Gastroesophageal sphincter (tissue), 4 donors: ENCODE results near the gene GPR15LG. TPM values are rescaled to one million over a fixed set of nuclear protein-coding genes. Genes with fewer than 3 reads are reported as not detected.

ENCODE experiments used
- ATAC-seq: fragments of 150-250 bp; one replicate; pipeline ENCODE4 v1.9.1; 2016; ENCODE audit warnings: mild to moderate bottlenecking, moderate library complexity
- H3K27ac ChIP-seq, 4 donors: fragments of 200-600 bp; sonication (generic) in 3 of 4; 1 replicate in 3 of 4; 2 replicates in 1 of 4; pipeline ENCODE4 v1.5.1; 2016 to 2019
- H3K27me3 ChIP-seq: fragments of 200-600 bp; sonication (generic); one replicate; pipeline ENCODE4 v1.5.1; 2019
- H3K36me3 ChIP-seq, 2 donors: fragments of 200-600 bp; sonication (generic); one replicate each; pipeline ENCODE4 v1.5.1; 2019; ENCODE audit warnings: control low read depth in 1 of 2
- H3K4me1 ChIP-seq, 3 donors: fragments of 200-600 bp; sonication (generic); 1 replicate in 2 of 3; 2 replicates in 1 of 3; pipeline ENCODE4 v1.5.1; 2016 to 2019; ENCODE audit warnings: control low read depth in 2 of 3
- H3K4me3 ChIP-seq, 2 donors: fragments of 200-600 bp; sonication (generic); one replicate each; pipeline ENCODE4 v1.5.1; 2019; ENCODE audit warnings: mild to moderate bottlenecking in 1 of 2, moderate library complexity in 1 of 2
- H3K9me3 ChIP-seq, 3 donors: fragments of 200-600 bp; sonication (generic); one replicate each; pipeline ENCODE4 v1.5.1; 2017 to 2019; ENCODE audit warnings: control low read depth in 2 of 3
- CTCF ChIP-seq, 4 experiments: fragments of 200-600 bp in 2 of 4; fragments of 450-650 bp in 2 of 4; sonication (generic) in 1 of 4; IDR thresholded peaks; one replicate each; pipeline ENCODE4 v1.5.1; 2017 to 2019; ENCODE audit warnings: antibody characterized with exemption in 4 of 4, mild to moderate bottlenecking in 2 of 4, moderate library complexity in 2 of 4
- EP300 ChIP-seq: sonication (generic); formaldehyde crosslinking; IDR thresholded peaks from one replicate; pipeline ENCODE4 v1.6.1; 2017; ENCODE audit warnings: antibody characterized with exemption, mild to moderate bottlenecking
- POLR2A ChIP-seq, 2 donors: fragments of 450-650 bp; IDR thresholded peaks; one replicate each; pipeline ENCODE4 v1.6.1; 2017; ENCODE audit warnings: antibody characterized with exemption in 2 of 2, mild to moderate bottlenecking in 2 of 2, moderate library complexity in 1 of 2
- POLR2AphosphoS5 ChIP-seq: sonication (generic); formaldehyde crosslinking; IDR thresholded peaks from one replicate; pipeline ENCODE4 v1.6.1; 2017; ENCODE audit warnings: antibody characterized with exemption
- WGBS, 2 donors: methylation state at CpG; one replicate each; pipeline ENCODE4 v1.1.5; 2018; ENCODE audit warnings: low coverage in 1 of 2; 5-methylcytosine and 5-hydroxymethylcytosine counted together
- total RNA-seq, 4 donors: library from RNA; depleted of rRNA; stranded (reverse); fragments of >200 nt; gene quantifications; one replicate each; pipeline ENCODE4 v1.1.0, GENCODE V29; 2016

GPR15LG gene
- total RNA-seq, 4 donors from 2014 or later = 1.2 to 10.1 TPM; not detected in 2

GRCh38 chr10:84193327-84193726 is 19.7 kb downstream of the GPR15LG start:
- H3K27me3 ChIP-seq = peaks cover 90% of the 10 kb centered on the region

DNA sequence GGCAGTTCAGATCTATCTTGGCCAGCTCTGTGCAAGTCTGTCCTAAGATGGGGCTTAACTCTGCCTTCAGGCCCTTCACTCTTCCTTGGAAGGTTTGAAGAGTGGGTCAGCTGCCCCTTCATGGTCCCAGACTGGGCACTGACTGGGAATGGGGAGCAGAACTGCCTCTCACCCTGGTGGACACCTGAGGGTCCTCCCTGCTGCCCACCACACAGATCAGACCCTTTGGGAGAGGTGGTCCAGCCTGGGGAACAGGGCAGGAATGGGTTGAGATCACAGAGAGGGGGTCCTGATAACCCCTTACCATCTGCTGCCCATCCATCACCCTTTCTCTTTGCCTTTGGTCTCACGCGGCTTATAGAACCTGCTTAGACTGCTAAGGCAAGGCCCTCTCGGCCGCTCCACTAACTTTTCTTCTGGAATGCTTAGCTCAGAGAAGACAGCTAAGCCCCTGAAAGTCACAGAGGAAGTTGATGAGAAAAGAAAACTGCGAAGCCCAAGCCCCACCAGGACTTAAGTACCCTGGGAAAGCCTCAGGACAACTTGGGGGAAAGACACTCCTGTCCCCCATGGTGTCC is 20.3 kb downstream of the GPR15LG start:
- Histone ChIP-seq H3K4me3 (peak overlapping the region in 1 of 2 donors; percentile 55), H3K27me3 (peaks cover 83% of the 10 kb centered on the region), H3K4me1 (peaks cover 0 to 15% (median 8%) of the 10 kb centered on the region in 3 donors), H3K36me3 (no peaks in the 10 kb centered on the region), H3K9me3 (no peaks in the 10 kb centered on the region), H3K27ac (no peak overlapping the region)
- no peak for ATAC-seq
- 20% methylated on average over 1 of the region's 5 CpGs; no CpG with 5 or more reads in 1 of the 2 donors for WGBS, 2 donors
- TF ChIP-seq CTCF (IDR thresholded peaks at IDR 0.05) (no peak), POLR2A (IDR thresholded peaks at IDR 0.05) (no peak), POLR2AphosphoS5 (no peak)

More at GRCh38 chr10:84193327-84193726, 19.7 kb downstream of the GPR15LG start:
- Histone ChIP-seq H3K9me3 (no peaks in the 10 kb centered on the region), H3K36me3 (no peaks in the 10 kb centered on the region), H3K4me1 (peaks cover 0 to 15% (median 8%) of the 10 kb centered on the region in 3 donors), H3K4me3 (no peak overlapping the region), H3K27ac (no peak overlapping the region)
- 80% methylated on average over 1 of the region's 2 CpGs; no CpG with 5 or more reads in 1 of the 2 donors for WGBS, 2 donors
- no peak for TF ChIP-seq CTCF (IDR thresholded peaks at IDR 0.05)
- no peak for TF ChIP-seq POLR2A (IDR thresholded peaks at IDR 0.05)
- TF ChIP-seq POLR2AphosphoS5 = no peak
- no peak for TF ChIP-seq EP300
- ATAC-seq = no peak

GRCh38 chr10:84194424-84195043 is 20.9 kb downstream of the GPR15LG start, which contains the start of gene CDHR1:
Gene CDHR1 (plus strand): TSS chr10:84194537. CDS start chr10:84194761, 224 bp downstream.
- Histone ChIP-seq H3K27ac (no peak within 1 kb of the TSS), H3K36me3 (no peaks in the 10 kb centered on the region), H3K9me3 (no peaks in the 10 kb centered on the region), H3K27me3 (peaks cover 79% of the 10 kb centered on the region), H3K4me3 (peak within 1 kb of the TSS; percentile 3 to 55), H3K4me1 (peaks cover 0 to 15% (median 8%) of the 10 kb centered on the region in 3 donors)
- peak; percentile 39 for ATAC-seq
- TF ChIP-seq POLR2A (IDR thresholded peaks at IDR 0.05) (no peak), CTCF (IDR thresholded peaks at IDR 0.05) (no peak), EP300 (no peak), POLR2AphosphoS5 (no peak)
- WGBS, 2 donors = no CpG with 5 or more reads among the region's 61 CpGs

- H3K27me3 ChIP-seq = peaks cover 74% of the 10 kb centered on the region
- ATAC-seq = no peak
- WGBS, 2 donors = 27 to 30% methylated on average over 2 to 3 of the region's 43 CpGs
Measured at GRCh38 chr10:84195044-84195830, 21.6 kb downstream of the GPR15LG start.

More at GRCh38 chr10:84195044-84195830, 21.6 kb downstream of the GPR15LG start:
- H3K4me1 ChIP-seq = peaks cover 0 to 15% (median 8%) of the 10 kb centered on the region in 3 donors
- no peaks in the 10 kb centered on the region for H3K9me3 ChIP-seq
- peak overlapping the region in 1 of 2 donors; percentile 55 for H3K4me3 ChIP-seq
- H3K27ac ChIP-seq = no peak overlapping the region
- no peaks in the 10 kb centered on the region for H3K36me3 ChIP-seq
- TF ChIP-seq POLR2AphosphoS5 = no peak
- TF ChIP-seq CTCF (IDR thresholded peaks at IDR 0.05) = no peak
- TF ChIP-seq EP300 = no peak
- TF ChIP-seq POLR2A (IDR thresholded peaks at IDR 0.05) = no peak
